HEK293 (cell line): ENCODE data around the gene PTK7.

Experiments used
- CTCF ChIA-PET: fragments of 350-600 bp; formaldehyde crosslinking; extraction: SDS; loops from one replicate; lab custom pipeline; 2021; ENCODE audit warnings: antibody characterized with exemption; lab: Yijun Ruan, JAX
- POLR2A ChIA-PET: fragments of 300-600 bp; formaldehyde crosslinking; extraction: SDS; loops from one replicate; lab custom pipeline; 2020; ENCODE audit warnings: antibody characterized with exemption, inconsistent platforms; lab: Yijun Ruan, JAX
- H3K27ac ChIP-seq: fragments of 200-500 bp; sonication (Bioruptor generic); 2 replicates; pipeline ENCODE4 v1.5.1; 2014; ENCODE audit warnings: low read depth, low read length, control low read depth, inconsistent platforms; ENCODE audit errors: extremely low read depth
- H3K36me3 ChIP-seq, 2 experiments: fragments of 200-500 bp in 1 of 2; sonication (Bioruptor generic) in 1 of 2; 1 replicate in 1 of 2; 2 replicates in 1 of 2; pipeline ENCODE4 v1.5.1; 2014 to 2017; ENCODE audit warnings: inconsistent platforms in 2 of 2, low read length in 2 of 2; ENCODE audit not compliant: control insufficient read depth in 2 of 2, insufficient read depth in 1 of 2
- H3K4me1 ChIP-seq: fragments of 200-500 bp; sonication (Bioruptor generic); 2 replicates; pipeline ENCODE4 v1.5.1; 2014; ENCODE audit warnings: mild to moderate bottlenecking, low read length, inconsistent platforms; ENCODE audit not compliant: control insufficient read depth, insufficient read depth
- H3K4me3 ChIP-seq: 2 replicates; pipeline ENCODE4 v1.5.1; 2011; ENCODE audit warnings: low read depth, mild to moderate bottlenecking, control low read depth, low read length, moderate library complexity
- H3K9me3 ChIP-seq: fragments of 200-500 bp; sonication (Bioruptor generic); 2 replicates; pipeline ENCODE4 v1.5.1; 2014; ENCODE audit warnings: low read depth, low read length, inconsistent platforms; ENCODE audit not compliant: control insufficient read depth, insufficient read depth
- INSM2 ChIP-seq: fragments of 450-650 bp; formaldehyde crosslinking; IDR thresholded peaks from 2 replicates; pipeline ENCODE4 v1.5.1; 2016; ENCODE audit warnings: missing biosample characterization, missing genetic modification characterization
- KLF7 ChIP-seq: fragments of 450-650 bp; formaldehyde crosslinking; IDR thresholded peaks from 2 replicates; pipeline ENCODE4 v1.5.1; 2016; ENCODE audit warnings: missing biosample characterization, missing genetic modification characterization, borderline replicate concordance
- SALL2 ChIP-seq: fragments of 450-650 bp; formaldehyde crosslinking; IDR thresholded peaks from 2 replicates; pipeline ENCODE4 v1.5.0; 2017; ENCODE audit warnings: missing biosample characterization, mild to moderate bottlenecking, missing genetic modification characterization, borderline replicate concordance
- WT1 ChIP-seq: fragments of 450-650 bp; formaldehyde crosslinking; IDR thresholded peaks from 2 replicates; pipeline ENCODE4 v1.5.1; 2016; ENCODE audit warnings: missing biosample characterization, missing genetic modification characterization
- ZBTB7A ChIP-seq: fragments of 450-650 bp; formaldehyde crosslinking; IDR thresholded peaks from 2 replicates; pipeline ENCODE4 v1.5.1; 2016; ENCODE audit warnings: low read depth, missing biosample characterization, missing genetic modification characterization
- ZEB2 ChIP-seq: fragments of 450-650 bp; formaldehyde crosslinking; IDR thresholded peaks from 2 replicates; pipeline ENCODE4 v1.5.1; 2016; ENCODE audit warnings: missing biosample characterization, missing genetic modification characterization
- ZNF112 ChIP-seq: fragments of 450-650 bp; formaldehyde crosslinking; IDR thresholded peaks from 2 replicates; pipeline ENCODE4 v1.5.0; 2017; ENCODE audit warnings: missing biosample characterization, missing genetic modification characterization
- ZNF132 ChIP-seq: fragments of 450-650 bp; formaldehyde crosslinking; IDR thresholded peaks from 2 replicates; pipeline ENCODE4 v1.5.1; 2017; ENCODE audit warnings: missing biosample characterization, missing genetic modification characterization, borderline replicate concordance
- ZNF155 ChIP-seq: fragments of 450-650 bp; formaldehyde crosslinking; IDR thresholded peaks from 2 replicates; pipeline ENCODE4 v1.5.1; 2016; ENCODE audit warnings: missing biosample characterization, missing genetic modification characterization
- ZNF239 ChIP-seq: fragments of 450-650 bp; formaldehyde crosslinking; IDR thresholded peaks from 2 replicates; pipeline ENCODE4 v1.5.1; 2016; ENCODE audit warnings: missing biosample characterization, missing genetic modification characterization
- ZNF449 ChIP-seq: fragments of 450-650 bp; formaldehyde crosslinking; IDR thresholded peaks from 2 replicates; pipeline ENCODE4 v1.5.1; 2017; ENCODE audit warnings: missing biosample characterization, mild to moderate bottlenecking, missing genetic modification characterization, moderate library complexity
- ZNF510 ChIP-seq: fragments of 450-650 bp; formaldehyde crosslinking; IDR thresholded peaks from 2 replicates; pipeline ENCODE4 v1.5.1; 2018; ENCODE audit warnings: mild to moderate bottlenecking, missing genetic modification characterization, missing biosample characterization; ENCODE audit not compliant: insufficient replicate concordance
- ZNF585B ChIP-seq: fragments of 450-650 bp; formaldehyde crosslinking; IDR thresholded peaks from 2 replicates; pipeline ENCODE4 v1.5.1; 2016; ENCODE audit warnings: missing biosample characterization, missing genetic modification characterization
- ZNF624 ChIP-seq: fragments of 450-650 bp; formaldehyde crosslinking; IDR thresholded peaks from 2 replicates; pipeline ENCODE4 v1.5.1; 2017; ENCODE audit warnings: missing biosample characterization, missing genetic modification characterization
- ZNF76 ChIP-seq: fragments of 450-650 bp; formaldehyde crosslinking; IDR thresholded peaks from 2 replicates; pipeline ENCODE4; 2016; ENCODE audit warnings: low read depth, missing biosample characterization, missing genetic modification characterization, borderline replicate concordance
- TF ChIP-seq, protein P1 (sequence below): fragments of 450-650 bp; formaldehyde crosslinking; IDR thresholded peaks from 2 replicates; pipeline ENCODE4 v1.5.1; 2016; ENCODE audit warnings: missing biosample characterization, missing genetic modification characterization
- TF ChIP-seq, protein P2 (sequence below): fragments of 450-650 bp; formaldehyde crosslinking; IDR thresholded peaks from 2 replicates; pipeline ENCODE4 v1.5.1; 2016; ENCODE audit warnings: missing biosample characterization, missing genetic modification characterization

PTK7 gene

GRCh38 chr6:43192911-43193310, 116.8 kb downstream of the PTK7 start:
- no peaks in the 10 kb centered on the region for H3K4me1 ChIP-seq
- no peak for TF ChIP-seq ZNF112 (tag by site-specific recombination)
- ChIA-PET POLR2A (interaction anchor here (0.6 kb wide), 1 partner anchor 165 kb away, joined by 5 read pairs; no protein-coding TSS in a partner anchor), CTCF (interaction anchor here (2.2 kb wide), 1 partner anchor 37 kb away, joined by 9 read pairs; the partner anchor contains the start of gene DNPH1)
- H3K9me3 ChIP-seq = no peaks in the 10 kb centered on the region
- no peak overlapping the region for H3K27ac ChIP-seq
- no peak overlapping the region for H3K4me3 ChIP-seq
- H3K36me3 ChIP-seq = peaks cover 10 to 27% of the 10 kb centered on the region in 2 experiments; a peak in 2 of 3 replicates

DNA sequence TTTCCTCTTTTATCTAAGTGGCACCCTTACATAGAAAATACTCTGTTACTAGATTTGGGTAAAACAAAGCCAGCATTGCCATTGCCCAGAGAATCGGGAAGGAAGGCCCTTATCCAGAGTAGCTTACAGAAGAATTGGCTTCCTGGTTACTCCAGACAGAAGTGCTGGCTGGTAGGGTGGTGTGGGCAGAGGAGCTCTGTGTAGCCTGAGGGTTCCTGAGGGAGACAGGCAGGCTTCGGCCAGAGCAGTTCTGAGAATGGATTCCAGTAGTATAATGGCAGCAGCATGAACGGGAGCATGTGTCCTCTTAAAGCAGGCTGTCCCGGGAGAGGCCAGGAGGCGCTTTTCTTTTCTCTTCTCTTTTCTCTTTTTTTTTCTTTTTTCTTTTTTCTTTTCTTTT, 117.8 kb downstream of the PTK7 start:
- Histone ChIP-seq H3K27ac (no peak overlapping the region), H3K36me3 (peaks cover 12 to 18% of the 10 kb centered on the region in 2 experiments; a peak in 2 of 3 replicates), H3K4me1 (no peaks in the 10 kb centered on the region), H3K4me3 (no peak overlapping the region), H3K9me3 (no peaks in the 10 kb centered on the region)
- ChIA-PET POLR2A (interaction anchor here (0.8 to 0.9 kb wide), 2 partner anchors 24 to 118 kb away, joined by 3 read pairs; partner anchors contain the start of gene PTK7), CTCF (interaction anchor here (0.6 kb wide), 1 partner anchor 197 kb away, joined by 8 read pairs; no protein-coding TSS in a partner anchor)
- TF ChIP-seq, protein P1, sequence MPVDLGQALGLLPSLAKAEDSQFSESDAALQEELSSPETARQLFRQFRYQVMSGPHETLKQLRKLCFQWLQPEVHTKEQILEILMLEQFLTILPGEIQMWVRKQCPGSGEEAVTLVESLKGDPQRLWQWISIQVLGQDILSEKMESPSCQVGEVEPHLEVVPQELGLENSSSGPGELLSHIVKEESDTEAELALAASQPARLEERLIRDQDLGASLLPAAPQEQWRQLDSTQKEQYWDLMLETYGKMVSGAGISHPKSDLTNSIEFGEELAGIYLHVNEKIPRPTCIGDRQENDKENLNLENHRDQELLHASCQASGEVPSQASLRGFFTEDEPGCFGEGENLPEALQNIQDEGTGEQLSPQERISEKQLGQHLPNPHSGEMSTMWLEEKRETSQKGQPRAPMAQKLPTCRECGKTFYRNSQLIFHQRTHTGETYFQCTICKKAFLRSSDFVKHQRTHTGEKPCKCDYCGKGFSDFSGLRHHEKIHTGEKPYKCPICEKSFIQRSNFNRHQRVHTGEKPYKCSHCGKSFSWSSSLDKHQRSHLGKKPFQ = no peak
- no peak for TF ChIP-seq ZNF585B (tag by site-specific recombination)
- TF ChIP-seq, protein P2, sequence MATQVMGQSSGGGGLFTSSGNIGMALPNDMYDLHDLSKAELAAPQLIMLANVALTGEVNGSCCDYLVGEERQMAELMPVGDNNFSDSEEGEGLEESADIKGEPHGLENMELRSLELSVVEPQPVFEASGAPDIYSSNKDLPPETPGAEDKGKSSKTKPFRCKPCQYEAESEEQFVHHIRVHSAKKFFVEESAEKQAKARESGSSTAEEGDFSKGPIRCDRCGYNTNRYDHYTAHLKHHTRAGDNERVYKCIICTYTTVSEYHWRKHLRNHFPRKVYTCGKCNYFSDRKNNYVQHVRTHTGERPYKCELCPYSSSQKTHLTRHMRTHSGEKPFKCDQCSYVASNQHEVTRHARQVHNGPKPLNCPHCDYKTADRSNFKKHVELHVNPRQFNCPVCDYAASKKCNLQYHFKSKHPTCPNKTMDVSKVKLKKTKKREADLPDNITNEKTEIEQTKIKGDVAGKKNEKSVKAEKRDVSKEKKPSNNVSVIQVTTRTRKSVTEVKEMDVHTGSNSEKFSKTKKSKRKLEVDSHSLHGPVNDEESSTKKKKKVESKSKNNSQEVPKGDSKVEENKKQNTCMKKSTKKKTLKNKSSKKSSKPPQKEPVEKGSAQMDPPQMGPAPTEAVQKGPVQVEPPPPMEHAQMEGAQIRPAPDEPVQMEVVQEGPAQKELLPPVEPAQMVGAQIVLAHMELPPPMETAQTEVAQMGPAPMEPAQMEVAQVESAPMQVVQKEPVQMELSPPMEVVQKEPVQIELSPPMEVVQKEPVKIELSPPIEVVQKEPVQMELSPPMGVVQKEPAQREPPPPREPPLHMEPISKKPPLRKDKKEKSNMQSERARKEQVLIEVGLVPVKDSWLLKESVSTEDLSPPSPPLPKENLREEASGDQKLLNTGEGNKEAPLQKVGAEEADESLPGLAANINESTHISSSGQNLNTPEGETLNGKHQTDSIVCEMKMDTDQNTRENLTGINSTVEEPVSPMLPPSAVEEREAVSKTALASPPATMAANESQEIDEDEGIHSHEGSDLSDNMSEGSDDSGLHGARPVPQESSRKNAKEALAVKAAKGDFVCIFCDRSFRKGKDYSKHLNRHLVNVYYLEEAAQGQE (tag by site-specific recombination) = no peak
- no peak for TF ChIP-seq ZNF624 (tag by site-specific recombination)
- no peak for TF ChIP-seq ZNF76 (tag by site-specific recombination)
- TF ChIP-seq WT1 (tag by site-specific recombination) = no peak
- TF ChIP-seq SALL2 (tag by site-specific recombination) = no peak
- no peak for TF ChIP-seq ZNF449 (tag by site-specific recombination)
- no peak for TF ChIP-seq ZNF132 (tag by site-specific recombination)
- TF ChIP-seq ZNF510 (tag by site-specific recombination) = no peak

DNA sequence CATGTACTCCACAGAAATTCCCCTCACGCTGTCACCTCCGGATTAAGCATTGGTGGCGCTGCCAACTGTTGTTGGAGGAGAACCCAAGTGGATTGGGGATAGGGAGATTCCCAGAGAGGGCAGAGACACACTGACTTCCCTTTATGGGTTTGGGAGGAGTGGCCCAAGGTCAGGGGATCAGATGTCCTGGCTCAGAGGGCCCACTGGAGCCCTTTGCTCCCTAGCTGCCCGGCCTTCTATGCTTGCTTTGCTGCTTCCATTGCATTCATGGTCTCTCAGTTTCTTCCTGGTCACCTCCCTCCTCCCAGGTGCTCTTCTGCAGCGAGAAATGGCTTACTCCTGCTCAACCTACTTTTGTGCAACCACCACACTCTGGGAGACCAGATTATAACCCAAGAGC, 120.2 kb downstream of the PTK7 start:
- ChIA-PET CTCF (interaction anchor here (0.7 to 0.9 kb wide), 3 partner anchors 32 to 53 kb away, joined by 3 to 5 read pairs (median 4); no protein-coding TSS in a partner anchor), POLR2A (no interaction called here)
- peaks cover 12 to 27% of the 10 kb centered on the region in 2 experiments; a peak in 2 of 3 replicates for H3K36me3 ChIP-seq

More for the DNA sequence above, 120.2 kb downstream of the PTK7 start:
- Histone ChIP-seq H3K4me1 (no peaks in the 10 kb centered on the region), H3K27ac (no peak overlapping the region), H3K4me3 (no peak overlapping the region), H3K9me3 (no peaks in the 10 kb centered on the region)
- TF ChIP-seq ZNF132 (tag by site-specific recombination) (no peak), ZNF239 (tag by site-specific recombination) (no peak), KLF7 (tag by site-specific recombination) (no peak), ZNF155 (tag by site-specific recombination) (no peak), ZEB2 (tag by site-specific recombination) (no peak), ZBTB7A (tag by site-specific recombination) (no peak), INSM2 (tag by site-specific recombination) (no peak)
